GM13977 (cell line): ENCODE data around the gene DDR2.

Experiments
- DNase-seq: peaks from one replicate; pipeline ENCODE4 v3.0.0; 2012; ENCODE audit warnings: low spot score
- CTCF ChIP-seq: IDR thresholded peaks from 2 replicates; pipeline ENCODE4 v1.5.1; 2012; ENCODE audit warnings: mild to moderate bottlenecking, control low read depth; ENCODE audit not compliant: insufficient read depth; ENCODE audit errors: extremely low read depth, missing control alignments
- in situ Hi-C: fragments of 300-500 bp; cut with MboI; formaldehyde crosslinking; loops from one replicate; pipeline ENCODE4 v1.12.0; 2022; ENCODE audit warnings: low sequenced_read_pairs, low pct_unique_long_range_greater_than_20kb, mixed read lengths, inconsistent platforms; ENCODE audit not compliant: unreplicated experiment

Gene DDR2

GRCh38 chr1:162666006-162666645, 33.9 kb downstream of the DDR2 start:
- in situ Hi-C loops: no loop called here
- DNase-seq: no peak
- no peak for TF ChIP-seq CTCF

GRCh38 chr1:162667381-162668080, 35.3 kb downstream of the DDR2 start:
- in situ Hi-C loops: no loop called here
- no peak for TF ChIP-seq CTCF
- no peak for DNase-seq

- no peak for DNase-seq
- no peak for TF ChIP-seq CTCF
- in situ Hi-C loops: no loop called here
Observed at GRCh38 chr1:162670928-162671663, 38.8 kb downstream of the DDR2 start.

GRCh38 chr1:162671664-162672410, 39.6 kb downstream of the DDR2 start:
- in situ Hi-C loops: no loop called here
- no peak for DNase-seq
- no peak for TF ChIP-seq CTCF

GRCh38 chr1:162672622-162673260, 40.5 kb downstream of the DDR2 start:
- no peak for DNase-seq
- TF ChIP-seq CTCF: no peak
- in situ Hi-C loops: no loop called here

GRCh38 chr1:162674034-162674608, 41.9 kb downstream of the DDR2 start:
- in situ Hi-C loops: no loop called here
- TF ChIP-seq CTCF: no peak
- no peak for DNase-seq
